GM12878 (cell line): ENCODE results near the gene CEP128.

Source experiments
- MXI1 ChIP-seq: fragments of 150-350 bp; IDR thresholded peaks from 2 replicates; pipeline ENCODE4 v1.6.1; 2011; ENCODE audit warnings: low read depth, mild to moderate bottlenecking, inconsistent platforms, low read length, improper control_type of control experiment
- TF ChIP-seq, protein P1 (sequence below), 3 experiments: IDR thresholded peaks in 2 of 3; conservative IDR thresholded peaks in 1 of 3; 2 replicates each; pipeline ENCODE4 v1.5.1; 2011; ENCODE audit warnings: low read depth in 3 of 3, low read length in 3 of 3, mild to moderate bottlenecking in 3 of 3, control low read depth in 2 of 3, moderate library complexity in 2 of 3, inconsistent platforms in 1 of 3, mixed read lengths in 1 of 3; ENCODE audit not compliant: control insufficient read depth in 2 of 3, insufficient read depth in 1 of 3; ENCODE audit errors: extremely low read depth in 1 of 3

DNA sequence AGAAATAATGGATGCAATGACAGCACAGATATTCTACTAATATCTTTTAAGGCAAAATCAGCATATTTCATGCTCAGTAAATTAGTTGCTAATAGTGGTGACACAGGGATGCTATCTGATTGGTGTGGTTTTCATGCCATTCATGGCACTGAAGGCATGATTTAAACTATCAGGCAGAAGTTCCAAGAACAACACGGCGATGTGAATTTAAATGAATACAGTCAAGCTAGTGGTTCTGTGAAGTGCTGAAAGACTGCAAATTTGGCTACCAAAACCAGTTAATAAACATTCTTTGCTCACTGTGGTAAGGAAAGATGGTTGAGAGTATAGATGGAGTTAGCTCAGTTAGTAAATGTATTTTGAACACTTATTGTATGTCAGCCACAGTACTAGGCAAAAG, 458.2 kb downstream of the CEP128 start:
- TF ChIP-seq MXI1: no peak
- TF ChIP-seq, protein P1, sequence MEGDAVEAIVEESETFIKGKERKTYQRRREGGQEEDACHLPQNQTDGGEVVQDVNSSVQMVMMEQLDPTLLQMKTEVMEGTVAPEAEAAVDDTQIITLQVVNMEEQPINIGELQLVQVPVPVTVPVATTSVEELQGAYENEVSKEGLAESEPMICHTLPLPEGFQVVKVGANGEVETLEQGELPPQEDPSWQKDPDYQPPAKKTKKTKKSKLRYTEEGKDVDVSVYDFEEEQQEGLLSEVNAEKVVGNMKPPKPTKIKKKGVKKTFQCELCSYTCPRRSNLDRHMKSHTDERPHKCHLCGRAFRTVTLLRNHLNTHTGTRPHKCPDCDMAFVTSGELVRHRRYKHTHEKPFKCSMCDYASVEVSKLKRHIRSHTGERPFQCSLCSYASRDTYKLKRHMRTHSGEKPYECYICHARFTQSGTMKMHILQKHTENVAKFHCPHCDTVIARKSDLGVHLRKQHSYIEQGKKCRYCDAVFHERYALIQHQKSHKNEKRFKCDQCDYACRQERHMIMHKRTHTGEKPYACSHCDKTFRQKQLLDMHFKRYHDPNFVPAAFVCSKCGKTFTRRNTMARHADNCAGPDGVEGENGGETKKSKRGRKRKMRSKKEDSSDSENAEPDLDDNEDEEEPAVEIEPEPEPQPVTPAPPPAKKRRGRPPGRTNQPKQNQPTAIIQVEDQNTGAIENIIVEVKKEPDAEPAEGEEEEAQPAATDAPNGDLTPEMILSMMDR (IDR thresholded peaks at IDR 0.05 in 2 of 3, conservative IDR thresholded peaks at IDR 0.05 in 1 of 3; ENCODE audit: control insufficient read depth in 2 of 3, extremely low read depth in 1 of 3, insufficient read depth in 1 of 3, low read depth in 3 of 3, low read length in 3 of 3): no peak
